ENCODE measurements around the gene LIMS2.

LIMS2 gene

GRCh38 chr2:127645395-127646291 is 29.7 kb downstream of the LIMS2 start, which contains the start of gene GPR17:
TSS of gene GPR17 (plus strand) at chr2:127646153. CDS start at chr2:127650736, 4,583 bp downstream.
- DNase-seq (ENCODE audit: low spot score): no peak

GRCh38 chr2:127645026-127645394 is 30.3 kb downstream of the LIMS2 start:
- no peak for DNase-seq (ENCODE audit: low spot score)

GRCh38 chr2:127644066-127645025 is 31.0 kb downstream of the LIMS2 start:
- DNase-seq (ENCODE audit: low spot score): no peak

- no peak for DNase-seq (ENCODE audit: low spot score)
These were observed 31.8 kb downstream of the LIMS2 start for GRCh38 chr2:127643439-127644065.

DNA sequence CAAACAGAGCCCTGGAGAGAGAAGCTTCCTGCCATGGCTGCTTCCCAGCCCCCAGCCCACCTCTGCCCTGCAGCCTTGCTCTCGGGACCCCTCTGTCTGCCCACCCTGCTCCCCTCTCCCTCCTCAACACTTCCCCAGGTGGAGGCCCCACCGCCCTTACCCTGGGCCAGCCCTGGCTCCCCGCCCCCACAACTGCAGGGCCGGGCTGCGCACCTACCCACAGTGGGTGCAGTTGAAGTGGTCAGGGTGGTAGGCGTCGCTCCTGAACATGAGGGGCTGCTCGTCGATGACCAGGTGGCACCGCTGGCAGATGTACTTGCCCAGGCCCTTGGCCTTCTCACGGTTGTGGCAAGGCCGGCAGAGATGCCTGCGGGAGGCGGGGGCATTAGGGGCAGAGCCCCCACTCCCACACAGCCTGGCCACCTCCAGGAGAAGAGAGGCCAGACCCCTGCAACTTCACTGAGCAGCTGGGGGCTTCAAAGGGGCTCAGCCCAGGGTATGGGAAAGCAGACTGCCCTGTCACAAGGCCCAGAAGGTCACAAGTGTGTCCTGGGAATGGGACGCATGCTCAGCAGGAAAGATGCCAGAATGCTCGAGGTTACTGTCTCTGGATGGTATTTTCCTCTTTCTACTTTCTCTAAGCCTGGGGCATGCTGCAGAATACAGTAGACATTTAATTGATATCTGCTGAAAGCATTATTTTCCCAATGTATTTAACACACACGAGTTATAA is 32.5 kb downstream of the LIMS2 start:
- DNase-seq (ENCODE audit: low spot score): no peak

DNA sequence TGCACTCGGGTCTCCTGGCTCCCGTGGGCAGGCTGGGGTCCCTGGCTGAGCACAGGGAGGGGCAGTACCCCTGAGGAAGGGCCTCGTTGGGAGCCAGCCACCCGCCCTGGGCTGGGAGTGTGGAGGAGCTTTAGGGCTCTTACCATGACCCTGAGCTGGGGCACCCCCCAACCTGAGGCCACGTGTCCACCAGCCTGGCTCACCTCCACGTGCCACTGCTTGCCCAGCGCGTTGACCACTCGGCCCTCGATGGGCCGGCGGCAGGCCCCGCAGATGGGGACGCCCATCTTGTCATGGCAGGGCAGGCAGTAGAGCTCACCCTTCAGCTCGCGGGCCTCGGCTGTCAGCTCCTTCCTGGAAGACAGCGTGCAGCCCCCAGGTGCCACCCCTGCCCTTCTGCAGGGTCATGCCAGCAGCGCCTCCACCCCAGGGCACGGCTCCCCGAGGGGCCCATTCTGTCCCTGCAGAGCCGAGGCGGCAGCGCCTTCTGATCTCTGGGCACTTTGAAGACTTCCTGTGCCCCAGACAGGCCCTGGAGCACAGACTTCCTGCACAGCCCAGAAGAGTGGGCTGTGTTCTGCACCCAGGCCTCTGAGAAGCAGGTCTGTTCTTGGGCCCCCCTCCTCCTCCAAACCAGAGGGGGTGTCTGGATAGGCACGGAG is 33.4 kb downstream of the LIMS2 start:
- peak; percentile 66 for DNase-seq (ENCODE audit: low spot score)

- no peak for DNase-seq (ENCODE audit: low spot score)
These were observed 34.2 kb downstream of the LIMS2 start for GRCh38 chr2:127641133-127641532.

GRCh38 chr2:127640082-127641072 is 35.0 kb downstream of the LIMS2 start:
- DNase-seq (ENCODE audit: low spot score): no peak

GRCh38 chr2:127639111-127639474 is 36.2 kb downstream of the LIMS2 start:
- no peak for DNase-seq (ENCODE audit: low spot score)

DNA sequence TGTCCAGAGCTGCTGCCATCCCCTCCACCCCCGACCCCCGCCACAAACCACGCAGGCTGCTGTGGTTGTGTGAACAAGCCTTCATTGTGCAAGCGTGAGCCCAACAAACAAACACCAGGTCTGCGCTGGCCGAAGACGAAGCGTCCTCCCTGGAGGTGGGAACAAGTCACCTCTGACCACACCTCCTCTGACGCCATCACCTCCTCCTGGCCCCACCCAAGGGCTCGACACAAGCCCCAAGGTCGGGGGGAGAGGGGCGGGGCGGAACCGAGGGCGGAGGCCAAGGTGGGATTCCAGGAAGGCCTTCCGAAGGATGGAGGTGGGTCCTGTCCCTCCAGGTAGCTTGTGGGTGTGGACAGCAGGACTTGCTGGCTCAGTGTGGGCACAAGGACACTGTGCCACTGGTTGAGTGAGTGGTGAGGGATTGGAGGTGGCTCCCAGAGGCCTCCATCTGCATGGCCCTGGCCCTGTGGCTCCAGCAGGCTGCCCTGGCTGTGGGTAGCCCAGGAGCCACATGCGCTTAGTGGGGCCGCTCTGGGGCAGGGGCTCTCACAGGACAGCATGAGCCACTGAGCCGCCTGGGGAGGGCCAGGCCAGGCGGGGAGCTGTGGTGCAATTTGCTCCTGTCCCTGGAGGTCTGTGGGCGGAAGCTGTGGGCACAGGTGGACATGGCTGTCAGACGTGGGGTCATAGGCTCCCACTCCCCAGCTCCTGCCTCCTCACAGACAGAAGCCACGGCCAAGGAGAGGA is 36.8 kb downstream of the LIMS2 start:
- no peak for DNase-seq (ENCODE audit: low spot score)

DNA sequence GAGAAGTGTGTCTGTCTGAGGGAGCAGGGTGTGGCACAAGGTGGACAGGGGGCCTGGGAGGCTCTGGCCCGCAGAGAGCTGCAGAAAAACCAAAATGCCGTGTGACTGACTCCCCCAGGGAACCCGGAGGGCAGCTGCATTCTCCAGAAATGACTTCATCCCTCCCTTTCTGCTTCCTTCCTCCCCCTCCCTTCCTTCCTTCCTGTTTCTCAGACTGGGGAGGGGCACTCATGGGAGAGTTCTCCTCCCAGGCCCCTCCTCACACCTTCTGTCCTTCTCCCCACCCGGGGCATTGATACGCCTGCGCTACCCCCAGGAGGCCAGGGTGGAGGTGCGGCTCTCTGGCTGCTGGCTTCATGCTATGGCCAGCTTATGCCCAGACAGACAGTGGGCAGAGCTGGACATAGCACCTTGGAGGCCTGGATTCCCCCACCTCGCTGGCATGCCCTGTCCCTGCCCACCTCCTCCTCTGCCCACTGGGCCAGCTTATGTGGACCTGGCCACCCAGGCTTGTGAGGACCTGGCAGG is 37.5 kb downstream of the LIMS2 start:
- DNase-seq (ENCODE audit: low spot score): peak; percentile 71

- DNase-seq (ENCODE audit: low spot score): no peak
These were observed 38.1 kb downstream of the LIMS2 start for GRCh38 chr2:127637236-127637630.

DNA sequence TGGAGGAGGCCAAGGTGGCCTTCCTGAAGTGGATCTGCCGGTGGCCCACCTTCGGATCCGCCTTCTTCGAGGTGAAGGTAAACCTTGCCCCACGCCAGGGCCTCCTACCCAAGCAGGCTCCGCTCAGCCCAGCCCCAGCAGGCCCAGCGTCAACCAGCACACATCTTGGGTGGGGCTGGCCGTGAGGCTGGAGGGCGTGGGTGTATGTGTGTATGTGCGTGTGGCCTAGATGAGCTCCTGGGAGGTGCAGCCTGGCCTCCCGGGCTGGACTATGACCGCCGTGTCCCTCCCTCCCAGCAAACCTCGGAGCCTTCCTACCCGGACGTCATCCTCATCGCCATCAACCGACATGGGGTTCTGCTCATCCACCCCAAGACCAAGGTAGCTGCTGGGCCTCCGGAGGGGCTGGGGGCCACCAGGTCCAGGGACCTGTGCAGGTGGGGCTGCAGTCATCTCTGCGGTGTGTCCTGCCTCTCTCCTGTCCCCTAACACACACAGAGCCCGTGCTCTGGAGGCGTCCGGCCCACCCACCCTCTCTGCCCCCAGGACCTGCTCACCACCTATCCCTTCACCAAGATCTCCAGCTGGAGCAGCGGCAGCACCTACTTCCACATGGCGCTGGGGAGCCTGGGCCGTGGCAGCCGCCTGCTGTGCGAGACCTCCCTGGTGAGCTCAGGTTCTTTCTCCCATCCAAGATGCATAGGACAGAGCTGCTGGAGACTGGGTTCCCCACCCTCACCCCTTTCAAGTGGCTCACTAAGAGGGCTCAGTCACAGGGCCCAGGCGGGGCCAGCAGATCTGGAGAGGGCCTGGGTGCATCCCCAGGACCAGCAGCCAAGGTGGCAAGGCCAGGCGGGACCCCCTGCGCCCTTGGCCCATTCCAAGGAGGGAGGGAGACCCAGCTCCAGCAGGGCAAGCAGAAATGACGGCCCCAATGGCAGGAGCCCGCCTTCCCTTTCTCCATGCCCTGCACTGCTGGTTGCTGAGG is 38.8 kb downstream of the LIMS2 start:
- DNase-seq (ENCODE audit: low spot score): no peak

GRCh38 chr2:127635380-127636237 is 39.7 kb downstream of the LIMS2 start:
- no peak for DNase-seq (ENCODE audit: low spot score)

DNA sequence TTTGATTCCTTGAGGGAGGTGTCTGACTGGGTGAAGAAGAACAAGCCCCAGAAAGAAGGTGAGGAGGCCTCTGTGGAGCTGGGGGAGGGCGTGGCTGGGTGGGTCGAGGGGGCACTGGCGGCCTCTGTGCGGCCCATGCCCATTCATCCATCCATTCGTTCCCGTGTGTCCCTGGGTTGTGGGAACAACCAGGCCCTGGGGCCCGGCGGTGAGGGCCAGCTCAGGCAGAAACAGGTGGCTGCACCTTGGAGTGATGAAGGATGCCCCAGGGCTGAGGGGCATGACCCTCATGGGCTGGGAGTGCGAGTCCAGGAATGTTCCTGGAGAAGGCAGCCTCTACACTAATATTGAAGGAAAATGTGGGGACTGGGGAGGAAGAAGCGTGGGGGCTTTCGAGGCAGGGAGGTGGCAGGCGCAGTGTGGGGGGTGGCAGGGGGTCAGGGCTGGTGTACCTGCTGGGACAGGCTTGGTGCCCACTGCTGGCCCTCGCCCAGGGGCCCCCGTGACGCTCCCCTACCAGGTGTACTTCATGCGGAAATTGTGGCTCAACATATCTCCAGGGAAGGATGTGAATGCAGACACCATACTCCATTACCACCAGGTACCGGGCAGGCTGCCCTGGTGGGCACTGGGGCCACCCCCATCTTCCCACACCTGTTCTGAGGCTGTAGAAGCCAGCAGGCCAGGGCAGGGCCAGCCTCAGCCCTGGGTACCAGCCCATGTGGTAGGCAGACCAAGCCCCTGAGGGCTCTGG is 40.5 kb downstream of the LIMS2 start:
- DNase-seq (ENCODE audit: low spot score): no peak

GRCh38 chr2:127634066-127634617 is 41.2 kb downstream of the LIMS2 start:
- DNase-seq (ENCODE audit: low spot score): no peak

Measured in kidney capillary endothelial cell (primary cell).